Myometrial cell (primary cell): Measurements from ENCODE around the gene PRUNE1. TPM values are rescaled to one million over a fixed set of nuclear protein-coding genes. Genes with fewer than 3 reads are reported as not detected.

ENCODE experiments used
- total RNA-seq: library from RNA; depleted of rRNA; stranded (reverse); fragments of >200 nt; gene quantifications from 2 replicates; pipeline ENCODE4 v1.2.3, GENCODE V29; 2015

Gene PRUNE1, protein sequence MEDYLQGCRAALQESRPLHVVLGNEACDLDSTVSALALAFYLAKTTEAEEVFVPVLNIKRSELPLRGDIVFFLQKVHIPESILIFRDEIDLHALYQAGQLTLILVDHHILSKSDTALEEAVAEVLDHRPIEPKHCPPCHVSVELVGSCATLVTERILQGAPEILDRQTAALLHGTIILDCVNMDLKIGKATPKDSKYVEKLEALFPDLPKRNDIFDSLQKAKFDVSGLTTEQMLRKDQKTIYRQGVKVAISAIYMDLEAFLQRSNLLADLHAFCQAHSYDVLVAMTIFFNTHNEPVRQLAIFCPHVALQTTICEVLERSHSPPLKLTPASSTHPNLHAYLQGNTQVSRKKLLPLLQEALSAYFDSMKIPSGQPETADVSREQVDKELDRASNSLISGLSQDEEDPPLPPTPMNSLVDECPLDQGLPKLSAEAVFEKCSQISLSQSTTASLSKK
- 4.4 and 6.6 TPM in 2 replicates for total RNA-seq

DNA sequence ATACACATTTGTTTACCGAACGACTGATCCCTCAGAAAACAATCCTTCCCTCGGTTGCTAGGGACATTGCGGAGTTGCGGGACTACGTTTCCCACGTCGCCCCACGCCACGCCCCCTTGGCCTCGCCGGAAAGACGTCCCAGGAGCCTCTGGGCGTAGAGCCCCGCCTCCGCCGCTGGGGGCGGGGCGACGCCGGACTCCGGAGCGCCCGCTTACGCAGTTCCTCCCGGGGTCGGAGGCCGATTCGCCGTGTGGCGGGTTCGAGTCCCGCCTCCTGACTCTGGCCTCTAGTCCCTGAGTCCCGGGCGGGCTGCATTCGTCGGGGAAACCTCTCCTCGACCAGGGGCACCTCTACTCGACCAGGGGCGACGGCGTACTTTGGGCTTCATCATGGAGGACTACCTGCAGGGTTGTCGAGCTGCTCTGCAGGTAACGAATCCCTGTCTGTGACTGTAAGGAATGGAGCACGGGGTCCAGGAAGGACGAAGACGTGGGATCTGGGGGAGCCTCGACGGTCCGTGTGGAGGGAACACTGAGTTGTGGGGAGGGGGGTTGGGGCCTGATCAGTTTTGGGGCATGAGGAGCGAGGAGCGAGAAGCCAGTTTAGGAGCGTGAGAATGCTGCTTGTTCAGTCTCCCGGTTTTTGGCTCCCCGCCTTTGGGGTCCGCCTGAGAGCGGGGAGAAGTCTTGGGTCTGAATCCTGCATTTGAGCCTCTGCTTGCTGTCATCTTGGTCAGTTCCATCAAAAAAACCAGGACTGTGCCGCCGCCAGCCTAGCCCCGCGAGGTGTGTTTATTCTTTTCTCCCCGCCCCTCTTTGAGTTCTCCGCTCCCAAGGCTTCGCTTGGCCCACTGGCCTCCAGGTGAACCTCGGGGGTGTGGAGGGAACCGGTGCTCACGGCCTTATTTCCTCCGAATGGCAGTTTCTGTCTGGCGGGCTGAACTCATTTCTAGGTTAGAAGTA, at the start of gene PRUNE1:
Gene PRUNE1, plus strand, starts transcription at position 206 of the 962 bp plus-strand sequence. Its CDS starts 184 bp downstream, at position 390.

DNA sequence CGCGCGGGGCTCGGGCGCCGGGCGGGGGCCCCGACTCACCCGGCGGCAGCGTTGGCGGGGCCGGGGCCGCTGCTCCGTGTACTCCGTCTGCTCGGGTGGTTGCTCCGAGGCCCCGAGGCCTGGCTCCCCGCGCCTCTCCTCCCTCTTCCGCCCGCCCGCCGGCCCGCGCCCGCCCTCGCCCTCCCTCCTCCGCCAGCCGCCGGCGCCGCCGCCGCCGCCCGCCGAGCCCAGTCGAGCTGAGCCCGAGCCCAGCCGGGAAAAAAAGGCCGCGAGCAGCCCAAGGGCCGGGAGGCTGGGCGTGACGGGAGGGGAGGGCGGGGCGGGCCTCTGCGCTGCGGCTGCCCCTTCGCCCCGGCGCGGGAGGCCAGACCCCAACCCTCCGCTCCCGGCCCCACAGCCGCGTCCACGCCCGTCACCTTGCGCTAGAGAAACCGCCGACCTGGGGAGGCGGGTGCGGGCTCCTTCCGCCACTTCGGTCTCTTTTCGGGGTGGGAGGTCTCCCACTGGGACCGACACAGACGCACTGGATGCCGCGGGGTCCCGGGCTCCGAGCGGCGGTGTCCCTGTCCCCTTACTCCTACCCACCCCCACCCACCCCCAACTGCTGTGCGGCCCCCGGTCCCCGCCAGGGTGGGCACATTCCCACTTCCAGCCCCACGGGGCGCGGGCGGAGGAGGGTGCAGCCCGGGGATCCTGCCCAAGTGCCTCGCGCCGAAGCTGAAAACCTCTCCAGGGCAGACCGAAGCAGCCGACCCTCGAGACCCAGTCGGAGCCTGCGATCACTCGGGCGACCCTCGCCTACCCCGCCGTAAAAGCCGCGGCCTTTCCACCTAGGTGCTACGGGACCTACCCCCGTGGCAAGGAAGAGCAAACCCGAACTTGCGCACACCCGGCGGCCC, 33.4 kb upstream of the PRUNE1 start, which contains the start of gene CERS2:
Gene CERS2, minus strand, starts transcription at position 256 of the 899 bp plus-strand sequence. CDS start 5,745 bp downstream, outside the sequence.

DNA sequence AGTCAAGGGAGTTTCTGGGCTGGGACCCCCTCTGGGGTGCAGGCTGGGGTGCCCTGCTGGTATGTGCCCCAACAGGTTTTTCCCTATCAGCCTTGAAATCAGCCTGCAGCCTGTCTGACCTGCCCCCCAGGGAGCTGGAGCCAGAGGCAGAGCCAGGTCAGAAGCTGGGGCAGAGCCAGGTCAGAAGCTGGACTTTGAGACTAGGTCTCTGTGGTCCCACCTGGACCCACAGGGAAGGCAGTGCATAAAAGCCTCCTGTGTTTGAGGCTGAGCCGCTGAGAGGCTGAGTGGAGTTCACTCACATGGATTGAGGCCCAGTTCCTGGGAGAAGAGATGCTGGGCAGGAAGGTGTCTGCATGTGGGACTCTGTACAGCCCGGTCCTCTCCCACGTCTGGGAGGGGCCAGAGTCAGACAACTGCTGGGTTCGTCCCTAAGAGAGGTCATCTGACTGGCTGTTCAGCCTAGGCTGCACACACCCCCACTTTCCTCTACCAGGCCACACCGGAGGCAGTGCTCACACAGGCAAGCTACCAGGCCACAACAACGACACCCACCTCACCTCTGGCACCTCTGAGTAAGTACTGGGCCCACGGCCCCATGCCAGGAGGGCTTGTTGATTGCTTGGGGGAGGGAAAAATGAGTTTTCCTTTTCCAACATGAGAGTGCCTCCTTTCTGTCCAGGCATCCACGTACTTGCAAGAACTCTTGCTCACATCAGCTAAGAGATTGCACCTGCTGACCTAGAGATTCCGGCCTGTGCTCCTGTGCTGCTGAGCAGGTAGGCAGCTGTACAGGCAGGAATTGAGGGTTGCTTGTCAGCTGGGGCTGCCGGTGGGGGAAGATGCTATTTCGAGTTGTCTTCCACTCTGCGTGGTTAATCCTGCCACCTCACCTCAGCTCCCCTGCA, 26.2 kb upstream of the PRUNE1 start, which contains the start of gene ANXA9:
Gene ANXA9, plus strand, starts transcription at position 488 of the 908 bp plus-strand sequence. CDS start 814 bp downstream, outside the sequence.

DNA sequence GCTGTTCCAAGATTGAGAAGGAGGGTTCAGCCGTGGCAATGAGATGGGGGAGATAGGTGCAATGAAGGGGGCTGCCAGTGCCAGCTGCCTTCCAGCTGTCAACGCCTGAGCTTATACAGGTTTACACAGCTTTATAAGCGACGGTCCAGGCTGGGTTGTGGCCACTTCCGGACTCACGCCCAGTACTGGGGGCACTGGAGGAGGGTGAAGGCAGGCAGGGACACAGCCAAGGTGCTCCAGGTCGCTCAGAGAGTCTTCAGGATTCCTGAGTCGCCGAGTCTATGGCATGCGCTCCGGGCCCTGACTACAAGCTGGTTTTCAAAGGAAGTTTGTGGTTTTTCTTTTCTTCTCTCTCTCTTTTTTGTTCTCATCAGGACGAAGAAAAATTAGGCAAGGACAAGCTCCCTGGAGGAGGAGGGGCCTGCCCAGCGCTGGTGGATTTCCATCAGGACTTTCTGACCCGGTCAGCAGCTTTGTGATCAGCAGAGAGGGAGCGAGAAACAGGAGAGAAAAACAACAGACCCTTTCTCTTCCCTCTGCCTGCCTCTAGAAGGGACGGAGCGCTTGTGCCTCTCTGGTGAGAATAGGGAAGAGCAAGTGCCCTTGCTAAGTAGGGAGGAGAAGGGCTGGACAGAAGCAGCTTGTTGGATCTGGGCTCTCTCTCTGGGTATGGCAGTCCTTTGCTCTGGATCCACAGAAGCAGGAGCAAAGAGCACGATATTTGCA, 1.8 kb upstream of the PRUNE1 start, which contains the start of gene MINDY1:
Gene MINDY1, minus strand, starts transcription at position 576 of the 726 bp plus-strand sequence. CDS start 4,285 bp downstream, outside the sequence.

DNA sequence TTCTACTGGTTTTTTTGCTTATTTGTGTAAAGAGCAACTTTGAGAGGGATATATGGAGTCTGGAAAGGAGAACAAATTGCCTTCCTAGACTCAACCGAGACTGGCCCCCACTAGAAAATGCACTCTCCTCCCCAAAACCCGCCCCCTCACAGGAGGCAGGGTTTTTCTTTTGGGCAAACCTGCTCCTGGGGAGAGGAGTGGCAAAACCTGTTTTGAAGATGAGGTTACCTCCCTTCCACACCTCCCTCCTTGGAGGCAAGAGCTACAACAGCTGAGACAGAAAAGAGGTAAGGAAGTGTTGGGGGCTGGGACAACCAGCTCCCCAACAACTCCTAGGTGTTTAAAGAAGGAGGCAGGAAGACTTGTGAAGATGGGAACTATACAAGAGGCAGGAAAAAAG, 28.1 kb downstream of the PRUNE1 start, which contains the start of gene BNIPL:
Gene BNIPL, plus strand, starts transcription at position 231 of the 400 bp plus-strand sequence. Its CDS starts 140 bp downstream, at position 371.

DNA sequence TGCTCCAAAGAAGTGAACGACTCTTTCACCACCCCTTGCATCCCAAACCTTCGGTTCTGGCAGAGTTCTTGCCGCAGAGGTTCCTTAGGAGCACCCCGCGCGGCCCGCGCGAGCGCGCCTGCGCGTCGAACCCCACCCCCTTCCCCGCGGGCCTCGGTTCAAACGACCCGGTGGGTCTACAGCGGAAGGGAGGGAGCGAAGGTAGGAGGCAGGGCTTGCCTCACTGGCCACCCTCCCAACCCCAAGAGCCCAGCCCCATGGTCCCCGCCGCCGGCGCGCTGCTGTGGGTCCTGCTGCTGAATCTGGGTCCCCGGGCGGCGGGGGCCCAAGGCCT, 39.3 kb downstream of the PRUNE1 start, which contains the start of gene C1orf56:
Gene C1orf56, plus strand, starts transcription at position 161 of the 334 bp plus-strand sequence. Its CDS starts 97 bp downstream, at position 258.

DNA sequence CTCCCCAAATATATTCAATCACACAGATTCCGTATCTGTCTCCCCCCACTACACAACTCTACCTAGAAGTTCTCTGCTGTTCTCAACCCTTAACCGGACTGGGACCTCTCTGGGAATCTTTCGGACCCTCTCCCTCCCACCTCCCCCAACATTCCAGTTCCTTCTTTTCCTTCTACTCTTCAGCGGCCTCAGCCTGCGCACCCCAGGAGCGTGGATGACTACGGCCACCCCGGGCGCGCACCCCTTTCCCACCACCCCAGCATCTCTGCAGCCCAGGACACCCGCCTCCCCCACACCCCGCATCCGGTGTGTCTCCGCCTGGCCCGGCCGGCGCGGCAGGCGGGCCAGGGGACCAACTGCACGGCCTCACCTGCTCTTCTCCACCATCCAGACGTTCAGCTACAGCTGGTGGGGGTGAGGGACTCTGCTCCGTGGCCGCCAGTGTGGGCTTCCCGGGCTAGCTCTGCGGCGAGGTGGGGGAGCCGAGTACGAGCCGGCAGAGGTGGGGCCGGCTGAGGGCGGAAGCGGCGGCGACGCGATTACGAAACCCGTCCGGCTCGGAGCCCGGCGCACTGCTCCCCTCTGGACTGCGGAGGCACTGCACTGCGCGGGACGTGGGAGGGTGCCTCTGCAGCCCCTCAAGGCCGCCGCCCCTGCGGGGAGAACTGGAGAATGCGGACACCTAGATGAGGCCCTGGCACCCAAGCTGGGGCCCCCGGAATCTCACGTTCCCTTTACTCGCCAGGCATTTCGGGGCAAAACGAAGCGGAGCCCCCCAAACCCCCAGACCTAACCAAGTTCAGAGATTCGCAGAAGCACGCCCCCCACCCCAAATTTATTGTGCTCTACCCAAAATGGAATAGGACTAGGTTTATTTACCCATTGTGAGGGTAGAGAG, 51.1 kb downstream of the PRUNE1 start, which contains the start of gene CDC42SE1:
Gene CDC42SE1, minus strand, starts transcription at position 514 of the 898 bp plus-strand sequence. CDS start 3,892 bp downstream, outside the sequence.

DNA sequence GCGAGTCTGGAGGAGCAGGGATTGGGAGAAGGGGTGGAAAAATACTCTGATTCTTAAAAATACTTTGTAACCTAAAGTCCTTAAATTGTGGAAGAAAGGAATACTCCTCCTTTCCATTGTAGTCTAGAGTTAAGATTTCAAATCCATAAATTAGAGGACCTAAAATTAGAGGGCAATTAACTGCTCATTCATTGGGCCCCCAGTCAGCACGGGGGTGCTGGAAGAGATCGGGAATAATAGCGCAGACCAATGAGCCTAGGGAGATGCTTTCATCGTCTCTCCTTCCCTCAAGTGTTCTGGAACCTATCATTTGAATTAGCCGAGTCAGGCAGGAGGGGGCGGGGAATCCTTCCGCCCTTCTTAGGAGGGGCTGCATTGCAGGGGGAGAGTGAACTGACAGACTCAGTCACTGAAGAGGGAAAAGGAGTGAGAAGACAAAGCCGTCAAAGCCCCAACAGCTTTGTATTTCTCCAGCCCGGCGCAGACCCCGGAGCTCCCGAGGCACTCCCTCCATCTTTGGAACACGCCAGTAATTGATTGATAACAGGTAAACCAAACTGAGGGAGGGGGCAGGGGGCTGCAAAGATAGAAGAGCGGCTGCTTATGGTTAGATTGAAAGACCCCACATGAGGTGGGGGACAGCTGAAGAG, 51.9 kb downstream of the PRUNE1 start, which contains the start of gene MLLT11:
Gene MLLT11, plus strand, starts transcription at position 391 of the 650 bp plus-strand sequence. CDS start 6,828 bp downstream, outside the sequence.

DNA sequence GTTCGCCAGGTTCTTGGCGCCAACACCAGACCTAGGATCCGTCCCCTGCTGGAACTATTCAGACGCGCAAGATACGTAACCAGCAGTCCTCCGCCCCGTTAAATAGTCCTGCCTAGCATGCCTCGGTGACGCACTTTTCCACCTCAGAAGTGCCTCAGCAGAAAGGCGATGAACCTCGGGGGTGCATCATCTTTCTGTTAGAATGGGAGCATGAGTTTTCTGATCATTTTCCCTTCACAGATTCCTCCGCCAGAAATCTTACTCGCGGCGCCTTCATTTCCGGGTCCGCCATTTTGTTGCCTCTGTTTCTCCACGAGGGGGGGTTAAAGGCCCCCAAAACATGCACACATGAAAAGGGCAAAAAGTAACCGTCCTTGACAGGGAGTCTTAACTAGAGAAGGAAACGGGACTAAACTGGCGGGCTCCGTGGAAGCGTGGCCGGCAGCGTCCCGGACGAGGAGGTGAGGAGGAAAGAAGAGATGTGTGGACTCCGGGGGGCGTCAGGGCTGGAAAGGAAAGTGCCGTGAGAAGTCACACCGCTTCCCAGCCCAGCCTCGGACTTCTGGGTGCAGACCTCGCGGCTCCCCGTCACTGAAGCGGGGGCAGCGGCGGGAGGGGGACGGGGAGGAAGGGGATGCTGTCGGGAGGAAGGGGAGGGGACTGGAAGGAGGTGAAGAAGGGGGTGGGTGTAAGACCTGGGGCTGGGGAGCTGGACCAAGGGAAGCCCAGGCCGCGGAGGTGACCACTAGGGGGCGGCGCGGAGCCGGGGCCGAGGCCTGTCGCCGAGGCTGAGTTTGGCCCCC, 62.4 kb downstream of the PRUNE1 start, which contains the start of gene GABPB2:
Gene GABPB2, plus strand, starts transcription at position 288 of the 803 bp plus-strand sequence. CDS start 17,429 bp downstream, outside the sequence.

Other genes starting within 250 kb of the PRUNE1 start
- 0.29 and 1.2 TPM in 2 replicates for gene CTSS, start 242.7 kb upstream of the PRUNE1 start, total RNA-seq
- 74.1 and 82.6 TPM in 2 replicates for gene CTSK, start 200.2 kb upstream of the PRUNE1 start, total RNA-seq
- 31.4 and 42.7 TPM in 2 replicates for gene ARNT, start 131.8 kb upstream of the PRUNE1 start, total RNA-seq
- gene CTXND2, start 121.3 kb upstream of the PRUNE1 start, total RNA-seq = not detected in 2 replicates
- gene SETDB1, start 82.1 kb upstream of the PRUNE1 start, total RNA-seq = 15.1 and 16.7 TPM in 2 replicates
- gene CERS2, start 33.6 kb upstream of the PRUNE1 start, total RNA-seq = 113 and 140 TPM in 2 replicates
- 1.2 and 1.4 TPM in 2 replicates for gene ANXA9, start 26.2 kb upstream of the PRUNE1 start, total RNA-seq
- 12.9 and 17.9 TPM in 2 replicates for gene MINDY1, start 1.5 kb upstream of the PRUNE1 start, total RNA-seq
- gene BNIPL, start 28.1 kb downstream of the PRUNE1 start, total RNA-seq = not detected in 2 replicates
- 1.9 and 2.6 TPM in 2 replicates for gene C1orf56, start 39.3 kb downstream of the PRUNE1 start, total RNA-seq
- gene CDC42SE1, start 51.2 kb downstream of the PRUNE1 start, total RNA-seq = 34.0 and 42.4 TPM in 2 replicates
- 11.5 and 13.5 TPM in 2 replicates for gene MLLT11, start 51.9 kb downstream of the PRUNE1 start, total RNA-seq
- gene GABPB2, start 62.3 kb downstream of the PRUNE1 start, total RNA-seq = 11.9 and 14.4 TPM in 2 replicates
- 1.4 and 3.4 TPM in 2 replicates for gene SEMA6C, start 138.2 kb downstream of the PRUNE1 start, total RNA-seq
- not detected in 2 replicates for gene TNFAIP8L2, start 148.2 kb downstream of the PRUNE1 start, total RNA-seq
- 4.9 and 8.3 TPM in 2 replicates for gene LYSMD1, start 157.5 kb downstream of the PRUNE1 start, total RNA-seq
- gene SCNM1, start 157.7 kb downstream of the PRUNE1 start, total RNA-seq = 18.6 and 29.1 TPM in 2 replicates
- not detected in 2 replicates for gene TMOD4, start 167.5 kb downstream of the PRUNE1 start, total RNA-seq
- gene VPS72, start 181.7 kb downstream of the PRUNE1 start, total RNA-seq = 47.3 and 58.8 TPM in 2 replicates
- gene PIP5K1A, start 190.1 kb downstream of the PRUNE1 start, total RNA-seq = 55.3 and 69.5 TPM in 2 replicates
- 235 and 269 TPM in 2 replicates for gene PSMD4, start 246.3 kb downstream of the PRUNE1 start, total RNA-seq